OCI-LY7 (cell line): Measurements from ENCODE around the gene STON2. TPM values are rescaled to one million over a fixed set of nuclear protein-coding genes. Genes with fewer than 3 reads are reported as not detected.

ENCODE experiments used
- BruUV-seq: library from RNA; stranded (reverse); fragments of 400-500 nt; replicated peaks from 2 replicates; lab custom pipeline; 2021; lab: Mats Ljungman, UMichigan
- CTCF ChIA-PET: fragments of 300-600 bp; sonication (Branson Sonifier 250); formaldehyde crosslinking; loops from one replicate; lab custom pipeline; 2022; ENCODE audit warnings: antibody characterized with exemption; ENCODE audit not compliant: unreplicated experiment; lab: Charles Lee
- POLR2A ChIA-PET: fragments of 300-600 bp; sonication (Branson Sonifier 250); formaldehyde crosslinking; loops from one replicate; lab custom pipeline; 2022; ENCODE audit warnings: antibody characterized with exemption; lab: Charles Lee
- DNase-seq: peaks from one replicate; pipeline ENCODE4 v3.0.0-alpha.2; 2015; ENCODE audit warnings: low spot score
- H2AFZ ChIP-seq: fragments of 200-600 bp; sonication (generic), shearing (Covaris generic); 2 replicates; pipeline ENCODE4 v1.6.1; 2014; ENCODE audit warnings: mild to moderate bottlenecking, antibody characterized with exemption, low read length, moderate library complexity
- H3K27ac ChIP-seq: fragments of 200-600 bp; sonication (generic); 2 replicates; pipeline ENCODE4 v1.5.1; 2014; ENCODE audit warnings: mixed run types, low read depth, mild to moderate bottlenecking, moderate library complexity, low read length, inconsistent platforms; ENCODE audit not compliant: poor library complexity, severe bottlenecking
- H3K36me3 ChIP-seq: fragments of 200-600 bp; sonication (generic); 2 replicates; pipeline ENCODE4 v1.6.1; 2014; ENCODE audit warnings: mild to moderate bottlenecking, antibody characterized with exemption, low read length, moderate library complexity, mixed read lengths; ENCODE audit not compliant: insufficient read depth
- H3K4me1 ChIP-seq: fragments of 200-600 bp; sonication (generic); 2 replicates; pipeline ENCODE4 v1.5.1; 2014; ENCODE audit warnings: mild to moderate bottlenecking, low read length; ENCODE audit not compliant: insufficient read depth, poor library complexity, severe bottlenecking
- H3K4me2 ChIP-seq: fragments of 200-600 bp; sonication (generic); 2 replicates; pipeline ENCODE4 v1.6.1; 2014; ENCODE audit warnings: mild to moderate bottlenecking, low read length
- H3K4me3 ChIP-seq: fragments of 200-600 bp; sonication (generic); 2 replicates; pipeline ENCODE4 v1.5.1; 2014; ENCODE audit warnings: mild to moderate bottlenecking, low read depth, low read length; ENCODE audit not compliant: poor library complexity, severe bottlenecking
- H3K79me2 ChIP-seq: fragments of 200-600 bp; sonication (generic); 2 replicates; pipeline ENCODE4 v1.6.1; 2016; ENCODE audit warnings: low read depth, mild to moderate bottlenecking, low read length, moderate library complexity, mixed read lengths; ENCODE audit not compliant: insufficient read depth
- H3K9me2 ChIP-seq: fragments of 200-600 bp; sonication (generic); 2 replicates; pipeline ENCODE4 v1.6.1; 2016; ENCODE audit warnings: mild to moderate bottlenecking, low read length, mixed read lengths; ENCODE audit not compliant: insufficient read depth
- H3K9me3 ChIP-seq: fragments of 200-600 bp; sonication (generic); 2 replicates; pipeline ENCODE4 v1.6.1; 2014; ENCODE audit warnings: mild to moderate bottlenecking, mixed run types, low read length, mixed read lengths
- H4K20me1 ChIP-seq: fragments of 200-600 bp; sonication (generic); 2 replicates; pipeline ENCODE4 v1.6.1; 2014; ENCODE audit warnings: mild to moderate bottlenecking, antibody characterized with exemption, low read length, moderate library complexity, mixed read lengths; ENCODE audit not compliant: insufficient read depth
- EZH2phosphoT487 ChIP-seq: fragments of 200-600 bp; sonication (generic); IDR thresholded peaks from 2 replicates; pipeline ENCODE4 v1.6.1; 2018; ENCODE audit warnings: low read depth, borderline replicate concordance, mild to moderate bottlenecking, mixed run types, antibody characterized with exemption, low read length, moderate library complexity, mixed read lengths
- intact Hi-C: fragments of 100-400 bp; cut with micrococcal nuclease; formaldehyde crosslinking; loops from one replicate; pipeline ENCODE4 v1.10.0; 2022; ENCODE audit not compliant: unreplicated experiment
- total RNA-seq, 2 experiments: library from RNA; depleted of rRNA in 1 of 2; stranded (reverse); fragments of >200 nt in 1 of 2; shearing (Covaris generic) in 1 of 2; gene quantifications; 2 replicates each; pipeline ENCODE4 v1.2.3, GENCODE V29; 2014 to 2022
- TF ChIP-seq, protein P1 (sequence below): fragments of 200-600 bp; sonication (generic); conservative IDR thresholded peaks from 2 replicates; pipeline ENCODE4 v1.5.1; 2014; ENCODE audit warnings: mild to moderate bottlenecking, antibody characterized with exemption, low read length, moderate library complexity, mixed read lengths

The STON2 gene
- total RNA-seq, 2 experiments from 2014 or later: 0.25 TPM; not detected in 1

- Histone ChIP-seq H3K79me2 (no peaks in the 10 kb centered on the region), H3K9me3 (no peaks in the 10 kb centered on the region), H4K20me1 (no peaks in the 10 kb centered on the region), H3K27ac (no peak overlapping the region), H2AFZ (no peak overlapping the region), H3K4me2 (no peak overlapping the region), H3K9me2 (no peaks in the 10 kb centered on the region), H3K36me3 (no peaks in the 10 kb centered on the region), H3K4me3 (no peak overlapping the region), H3K4me1 (no peaks in the 10 kb centered on the region)
- BruUV-seq: no TSS peak
- ChIA-PET CTCF (no interaction called here), POLR2A (interaction anchor here (0.8 kb wide), 1 partner anchor 999 kb away, joined by 3 read pairs; no protein-coding TSS in a partner anchor)
- TF ChIP-seq, protein P1, sequence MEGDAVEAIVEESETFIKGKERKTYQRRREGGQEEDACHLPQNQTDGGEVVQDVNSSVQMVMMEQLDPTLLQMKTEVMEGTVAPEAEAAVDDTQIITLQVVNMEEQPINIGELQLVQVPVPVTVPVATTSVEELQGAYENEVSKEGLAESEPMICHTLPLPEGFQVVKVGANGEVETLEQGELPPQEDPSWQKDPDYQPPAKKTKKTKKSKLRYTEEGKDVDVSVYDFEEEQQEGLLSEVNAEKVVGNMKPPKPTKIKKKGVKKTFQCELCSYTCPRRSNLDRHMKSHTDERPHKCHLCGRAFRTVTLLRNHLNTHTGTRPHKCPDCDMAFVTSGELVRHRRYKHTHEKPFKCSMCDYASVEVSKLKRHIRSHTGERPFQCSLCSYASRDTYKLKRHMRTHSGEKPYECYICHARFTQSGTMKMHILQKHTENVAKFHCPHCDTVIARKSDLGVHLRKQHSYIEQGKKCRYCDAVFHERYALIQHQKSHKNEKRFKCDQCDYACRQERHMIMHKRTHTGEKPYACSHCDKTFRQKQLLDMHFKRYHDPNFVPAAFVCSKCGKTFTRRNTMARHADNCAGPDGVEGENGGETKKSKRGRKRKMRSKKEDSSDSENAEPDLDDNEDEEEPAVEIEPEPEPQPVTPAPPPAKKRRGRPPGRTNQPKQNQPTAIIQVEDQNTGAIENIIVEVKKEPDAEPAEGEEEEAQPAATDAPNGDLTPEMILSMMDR: no peak
- intact Hi-C loops: no loop called here
- no peak for DNase-seq
Observed at GRCh38 chr14:81277096-81277495, 123.0 kb downstream of the STON2 start.

GRCh38 chr14:81276073-81277069 is 123.8 kb downstream of the STON2 start:
- H3K4me2 ChIP-seq: no peak overlapping the region
- no peak for TF ChIP-seq EZH2phosphoT487
- TF ChIP-seq, protein P1: no peak
- POLR2A ChIA-PET: interaction anchor here (0.7 to 1.0 kb wide), 3 partner anchors 37 to 999 kb away, joined by 3 to 5 read pairs (median 3); no protein-coding TSS in a partner anchor

More at GRCh38 chr14:81276073-81277069, 123.8 kb downstream of the STON2 start:
- CTCF ChIA-PET: no interaction called here
- Histone ChIP-seq H3K79me2 (no peaks in the 10 kb centered on the region), H3K4me3 (no peak overlapping the region), H3K36me3 (no peaks in the 10 kb centered on the region), H2AFZ (no peak overlapping the region), H4K20me1 (no peaks in the 10 kb centered on the region), H3K9me2 (no peaks in the 10 kb centered on the region), H3K9me3 (no peaks in the 10 kb centered on the region), H3K4me1 (no peaks in the 10 kb centered on the region), H3K27ac (no peak overlapping the region)
- intact Hi-C loops: no loop called here
- DNase-seq: no peak
- BruUV-seq: no TSS peak
